Right lobe of liver (tissue), 6 donors: ENCODE results near the gene ZNF799. TPM values are rescaled to one million over a fixed set of nuclear protein-coding genes. Genes with fewer than 3 reads are reported as not detected.
A peak's percentile ranks its signal among the peaks of the same experiment; 100 is the strongest.
"Not testable (repeated sequence)": the region's sequence is repeated elsewhere in the genome, so short reads cannot be mapped to it uniquely, and the experiment has no call there.

Source experiments
- ATAC-seq, 4 donors: fragments of 200-7000 bp; cut with Tn5 transposase; one replicate each; pipeline ENCODE4 v1.9.1; 2020; ENCODE audit warnings: mild to moderate bottlenecking in 4 of 4, moderate library complexity in 4 of 4
- DNase-seq, 3 donors: peaks; one replicate each; pipeline ENCODE4 v3.0.0-alpha.2; 2020
- H3K27ac ChIP-seq, 3 donors: fragments of 200-600 bp; one replicate each; pipeline ENCODE4 v1.8.0; 2022
- H3K27me3 ChIP-seq, 2 donors: fragments of 200-600 bp; one replicate each; pipeline ENCODE4 v1.8.0; 2022
- H3K36me3 ChIP-seq, 4 donors: fragments of 200-600 bp; sonication (generic) in 1 of 4; one replicate each; pipeline versions ENCODE4 v1.5.1 to v1.8.0; 2017 to 2022; ENCODE audit warnings: control low read depth in 1 of 4
- H3K4me1 ChIP-seq, 4 donors: fragments of 200-600 bp; sonication (generic) in 1 of 4; one replicate each; pipeline versions ENCODE4 v1.5.1 to v1.8.0; 2017 to 2022; ENCODE audit warnings: control low read depth in 1 of 4
- H3K4me3 ChIP-seq, 3 donors: fragments of 200-600 bp; one replicate each; pipeline ENCODE4 v1.8.0; 2022
- H3K9me3 ChIP-seq, 4 donors: fragments of 200-600 bp; sonication (generic) in 1 of 4; one replicate each; pipeline versions ENCODE4 v1.5.1 to v1.8.0; 2017 to 2022; ENCODE audit warnings: control low read depth in 1 of 4
- POLR2A ChIP-seq: fragments of 450-650 bp; IDR thresholded peaks from one replicate; pipeline ENCODE4 v1.6.1; 2017; ENCODE audit warnings: antibody characterized with exemption, mild to moderate bottlenecking
- WGBS: methylation state at CpG from one replicate; pipeline ENCODE4 v1.1.6; 2018; ENCODE audit warnings: low coverage, low lambda C conversion rate; ENCODE audit not compliant: insufficient coverage; ENCODE audit errors: missing lambda C conversion rate; 5-methylcytosine and 5-hydroxymethylcytosine counted together
- intact Hi-C, 2 donors: fragments of 100-400 bp; cut with DNase I; formaldehyde crosslinking; loops; one replicate each; pipeline versions ENCODE4 v1.11.2 to v1.14.1; 2022
- total RNA-seq, 6 experiments: library from RNA; depleted of rRNA in 2 of 6; stranded (reverse); fragments of >200 nt in 2 of 6; fragmentation: NEBNext Ultra II Directional in 3 of 6; extraction: Animal tissue kit (Norgen Biotek cat#: 25700) in 3 of 6; gene quantifications; one replicate each; pipeline versions ENCODE4 v1.1.0 to v1.2.4, GENCODE V29; 2016 to 2023
- TF ChIP-seq, protein P1 (sequence below), 4 donors: fragments of 200-600 bp in 3 of 4; fragments of 450-650 bp in 1 of 4; IDR thresholded peaks; one replicate each; pipeline versions ENCODE4 v1.5.1 to v1.8.0; 2016 to 2022; ENCODE audit warnings: antibody characterized with exemption in 4 of 4, mild to moderate bottlenecking in 2 of 4
- donor health status: DM: no; HTN: yes; CAD: no.
- donor health status: DM: no; HTN: no; CAD: no.
- donor health status: DM: no; HTN: no; CAD: no.
- donor health status: DM: no; HTN: yes; CAD: no.
- donor health status: DM: no; HTN: yes; CAD: no.

The ZNF799 gene
- total RNA-seq, 6 experiments from 2014 or later, result 2.3 to 2.8 (median 2.7) TPM

DNA sequence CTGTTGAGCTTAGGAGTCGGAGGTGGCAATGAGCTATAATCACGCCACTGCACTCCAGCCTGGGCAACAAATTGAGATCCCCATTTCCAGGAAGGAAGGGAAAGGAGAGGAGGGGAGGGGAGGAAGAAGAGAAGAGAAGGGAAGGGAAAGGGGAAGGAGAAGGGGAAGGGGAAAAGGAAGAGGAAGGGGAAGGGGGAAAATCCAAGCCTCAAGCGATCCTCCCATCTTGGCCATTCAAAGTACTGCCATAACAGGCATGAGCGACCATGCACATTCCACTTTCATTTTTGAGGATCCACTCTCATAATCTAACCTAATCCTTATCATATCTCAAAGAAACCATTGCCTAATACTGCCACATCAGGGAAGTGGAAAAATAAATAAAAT lies 24.8 kb upstream of the ZNF799 start:
- Histone ChIP-seq H3K27me3 (no peaks in the 10 kb centered on the region), H3K9me3 (peaks cover 0 to 10% (median 1%) of the 10 kb centered on the region in 4 donors), H3K36me3 (peaks cover 0 to 4% (median 1%) of the 10 kb centered on the region in 4 donors), H3K4me1 (no peaks in the 10 kb centered on the region), H3K4me3 (no peak overlapping the region), H3K27ac (no peak overlapping the region)
- DNase-seq (no peak), ATAC-seq (no peak)
- intact Hi-C loops, result no loop called here
- 93% methylated on average over 4 of the region's 4 CpGs for WGBS
- no peak for TF ChIP-seq POLR2A
- TF ChIP-seq, protein P1, sequence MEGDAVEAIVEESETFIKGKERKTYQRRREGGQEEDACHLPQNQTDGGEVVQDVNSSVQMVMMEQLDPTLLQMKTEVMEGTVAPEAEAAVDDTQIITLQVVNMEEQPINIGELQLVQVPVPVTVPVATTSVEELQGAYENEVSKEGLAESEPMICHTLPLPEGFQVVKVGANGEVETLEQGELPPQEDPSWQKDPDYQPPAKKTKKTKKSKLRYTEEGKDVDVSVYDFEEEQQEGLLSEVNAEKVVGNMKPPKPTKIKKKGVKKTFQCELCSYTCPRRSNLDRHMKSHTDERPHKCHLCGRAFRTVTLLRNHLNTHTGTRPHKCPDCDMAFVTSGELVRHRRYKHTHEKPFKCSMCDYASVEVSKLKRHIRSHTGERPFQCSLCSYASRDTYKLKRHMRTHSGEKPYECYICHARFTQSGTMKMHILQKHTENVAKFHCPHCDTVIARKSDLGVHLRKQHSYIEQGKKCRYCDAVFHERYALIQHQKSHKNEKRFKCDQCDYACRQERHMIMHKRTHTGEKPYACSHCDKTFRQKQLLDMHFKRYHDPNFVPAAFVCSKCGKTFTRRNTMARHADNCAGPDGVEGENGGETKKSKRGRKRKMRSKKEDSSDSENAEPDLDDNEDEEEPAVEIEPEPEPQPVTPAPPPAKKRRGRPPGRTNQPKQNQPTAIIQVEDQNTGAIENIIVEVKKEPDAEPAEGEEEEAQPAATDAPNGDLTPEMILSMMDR (IDR thresholded peaks at IDR 0.05), result no peak

DNA sequence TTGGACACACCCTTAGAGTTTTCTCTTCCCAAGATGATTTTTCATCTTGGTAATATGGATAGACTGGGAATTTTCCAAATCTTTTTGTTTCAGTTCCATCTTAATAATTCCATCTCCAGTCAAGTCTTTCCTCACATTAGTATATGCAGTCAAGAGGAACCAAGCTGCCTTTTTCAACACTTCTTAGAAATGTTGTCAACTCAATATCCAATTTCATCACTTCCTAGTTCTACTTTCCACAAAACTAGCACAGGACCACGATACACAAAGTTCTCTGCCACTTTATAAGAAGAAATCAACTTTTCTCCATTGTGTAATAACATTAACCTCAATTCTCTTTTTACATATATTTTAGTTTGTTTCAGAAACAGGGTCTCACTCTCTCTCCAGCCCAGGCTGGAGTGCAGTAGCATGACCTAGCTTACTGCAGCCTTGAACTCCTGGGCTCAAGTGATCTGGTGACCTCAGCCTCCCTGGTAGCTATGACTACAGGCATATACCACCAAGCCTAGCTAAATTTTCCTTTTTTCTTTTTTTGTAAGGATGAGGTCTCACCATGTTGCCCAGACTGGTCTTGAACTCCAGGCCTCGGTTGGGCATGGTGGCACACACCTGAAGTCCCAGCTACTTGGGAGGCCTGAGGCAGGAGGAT lies 24.3 kb upstream of the ZNF799 start:
- WGBS, result 93% methylated on average over 2 of the region's 2 CpGs
- Histone ChIP-seq H3K4me1 (no peaks in the 10 kb centered on the region), H3K9me3 (peaks cover 0 to 7% (median 1%) of the 10 kb centered on the region in 4 donors), H3K27ac (no peak overlapping the region), H3K36me3 (no peaks in the 10 kb centered on the region), H3K4me3 (no peak overlapping the region), H3K27me3 (no peaks in the 10 kb centered on the region)
- TF ChIP-seq, protein P1 (IDR thresholded peaks at IDR 0.05), result no peak
- TF ChIP-seq POLR2A, result no peak
- intact Hi-C loops, result no loop called here
- ATAC-seq, result no peak
- no peak for DNase-seq

DNA sequence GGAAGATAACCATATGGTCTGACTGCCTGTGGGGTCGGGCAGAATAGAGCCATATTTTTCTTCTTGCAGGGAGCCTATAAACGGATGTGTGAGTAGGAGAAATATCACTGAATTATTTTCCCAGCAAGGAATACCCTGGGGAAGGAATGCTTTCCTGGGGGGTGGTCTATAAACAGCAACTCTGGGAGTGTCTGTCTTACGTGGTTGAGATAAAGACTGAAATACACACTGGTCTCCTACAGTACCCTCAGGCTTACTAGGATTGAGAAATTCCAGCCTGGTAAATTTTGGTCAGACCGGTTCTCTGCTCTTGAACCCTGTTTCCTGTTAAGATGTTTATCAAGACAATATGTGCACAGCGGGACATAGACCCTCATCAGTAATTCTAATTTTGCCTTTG lies 16.2 kb upstream of the ZNF799 start:
- H3K4me1 ChIP-seq, H3K4me3 ChIP-seq, H3K36me3 ChIP-seq, H3K9me3 ChIP-seq, H3K27me3 ChIP-seq, H3K27ac ChIP-seq, intact Hi-C loops, ATAC-seq, DNase-seq: not testable (repeated sequence)
- 89% methylated on average over 3 of the region's 5 CpGs for WGBS

DNA sequence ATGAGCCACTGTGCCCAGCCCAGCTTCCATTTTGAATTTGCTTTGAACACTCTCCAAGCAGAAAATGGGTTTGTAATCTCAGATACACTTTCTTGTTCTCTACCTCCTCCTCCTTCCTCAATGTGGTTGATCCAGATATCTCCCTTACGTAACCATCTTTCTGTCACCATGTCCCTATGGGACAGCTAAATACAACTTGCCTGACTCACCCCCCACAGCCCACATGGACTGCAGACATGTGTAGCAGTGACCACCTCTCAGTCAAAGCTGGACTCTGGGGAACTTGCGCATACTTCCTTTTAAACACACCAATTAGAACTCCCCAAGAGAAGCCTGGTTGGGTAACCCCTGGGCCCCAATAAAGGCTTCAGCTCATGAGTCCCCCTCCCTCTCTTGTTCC lies 10.8 kb upstream of the ZNF799 start:
- Histone ChIP-seq H3K4me3 (no peak overlapping the region), H3K27ac (no peak overlapping the region), H3K36me3 (no peaks in the 10 kb centered on the region), H3K9me3 (peaks cover 0 to 7% (median 0%) of the 10 kb centered on the region in 4 donors), H3K4me1 (no peaks in the 10 kb centered on the region), H3K27me3 (no peaks in the 10 kb centered on the region)
- intact Hi-C loops, result no loop called here
- no peak for TF ChIP-seq POLR2A
- TF ChIP-seq, protein P1 (IDR thresholded peaks at IDR 0.05), result no peak
- ATAC-seq (no peak), DNase-seq (no peak)
- 100% methylated on average over 2 of the region's 2 CpGs for WGBS

DNA sequence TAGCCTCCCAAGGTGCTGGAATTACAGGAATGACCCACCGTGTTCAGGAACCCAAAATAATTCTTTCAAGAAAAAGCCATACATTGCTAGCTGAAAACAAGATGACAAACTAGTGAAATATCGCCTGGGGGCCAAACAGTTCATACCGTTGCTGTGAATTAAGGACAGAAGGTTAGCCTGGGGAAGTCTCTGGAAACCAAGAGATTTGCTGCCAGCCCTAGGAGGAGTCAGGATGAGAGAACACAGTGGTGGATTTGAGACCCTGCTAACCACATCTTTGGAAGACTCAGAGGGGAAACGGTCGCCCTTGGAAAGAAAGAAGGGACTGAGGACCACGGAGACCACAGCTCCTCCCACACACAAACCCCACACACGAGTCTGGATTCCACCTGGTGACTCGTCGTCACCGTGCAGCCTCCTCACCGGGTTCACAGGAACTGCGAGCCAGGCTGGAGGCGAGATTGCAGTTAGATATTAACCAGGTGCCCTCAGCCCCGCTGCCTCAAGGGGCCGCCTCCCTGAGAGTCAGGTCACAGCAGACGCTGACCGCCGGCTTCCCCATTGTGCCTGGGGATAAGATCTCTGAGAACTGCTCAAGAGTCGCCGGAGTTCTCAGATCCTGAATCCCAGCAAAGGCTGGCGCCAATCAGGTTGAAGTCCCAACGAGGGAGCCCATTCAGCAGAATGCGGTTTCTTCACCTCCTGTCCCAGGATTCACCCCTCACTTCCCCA lies 1.0 kb downstream of the ZNF799 start:
- DNase-seq (peak; percentile 47 to 74 (median 65)), ATAC-seq (peak; percentile 60 to 65 (median 60))
- H3K4me1 ChIP-seq, H3K9me3 ChIP-seq, intact Hi-C loops, H3K27me3 ChIP-seq, H3K36me3 ChIP-seq: not testable (repeated sequence)
- TF ChIP-seq POLR2A, result peak; percentile 14
- H3K4me3 ChIP-seq, result peak overlapping the region; percentile 80 to 89 (median 84)
- H3K27ac ChIP-seq, result peak overlapping the region; percentile 48 to 72 (median 68)
- WGBS, result 4% methylated on average over 5 of the region's 23 CpGs

DNA sequence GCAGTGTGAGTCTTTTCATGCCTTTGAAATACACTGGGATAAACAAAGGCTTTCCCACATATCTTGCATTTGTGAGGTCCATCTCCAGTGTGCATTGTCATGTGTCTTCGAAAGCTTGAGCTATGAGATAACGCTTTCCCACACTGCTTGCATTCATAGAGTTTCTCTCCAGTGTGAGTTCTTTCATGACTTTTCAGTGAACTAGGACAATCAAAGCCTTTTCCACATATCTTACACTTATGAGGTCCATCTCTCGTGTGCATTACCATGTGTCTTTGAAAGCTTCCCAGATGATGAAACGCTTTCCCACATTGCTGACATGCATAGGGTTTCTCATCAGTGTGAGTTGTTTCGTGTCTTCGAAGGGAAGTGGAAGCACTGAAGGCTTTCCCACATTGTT lies 9.9 kb downstream of the ZNF799 start:
- H3K4me3 ChIP-seq, intact Hi-C loops, ATAC-seq, DNase-seq, H3K27ac ChIP-seq, H3K4me1 ChIP-seq, H3K27me3 ChIP-seq, H3K9me3 ChIP-seq: not testable (repeated sequence)
- WGBS, result 100% methylated on average over 6 of the region's 6 CpGs
- H3K36me3 ChIP-seq, result peaks cover 0 to 18% (median 12%) of the 10 kb centered on the region in 4 donors

DNA sequence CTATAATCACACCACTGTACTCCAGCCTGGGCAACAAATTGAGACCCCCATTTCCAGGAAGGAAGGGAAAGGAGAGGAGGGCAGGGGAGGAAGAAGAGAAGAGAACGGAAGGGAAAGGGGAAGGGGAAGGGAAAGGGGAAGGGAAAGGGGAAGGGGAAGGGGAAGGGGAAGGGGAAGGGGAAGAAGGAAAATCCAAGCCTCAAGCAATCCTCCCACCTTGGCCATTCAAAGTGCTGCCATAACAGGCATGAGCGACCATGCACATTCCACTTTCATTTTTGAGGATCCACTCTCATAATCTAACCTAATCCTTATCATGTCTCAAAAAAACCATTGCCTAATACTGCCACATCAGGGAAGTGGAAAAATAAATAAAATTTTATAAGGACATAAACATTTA lies 14.7 kb downstream of the ZNF799 start:
- Histone ChIP-seq H3K9me3 (peaks cover 0 to 15% (median 10%) of the 10 kb centered on the region in 4 donors), H3K36me3 (peaks cover 0 to 13% (median 7%) of the 10 kb centered on the region in 4 donors)
- H3K4me3 ChIP-seq, ATAC-seq, DNase-seq, H3K4me1 ChIP-seq, intact Hi-C loops, H3K27ac ChIP-seq, H3K27me3 ChIP-seq: not testable (repeated sequence)
- 79% methylated on average over 2 of the region's 2 CpGs for WGBS
